ENCODE data around the gene GMDS. TPM values are rescaled to one million over a fixed set of nuclear protein-coding genes. Genes with fewer than 3 reads are reported as not detected.
A peak's percentile ranks its signal among the peaks of the same experiment; 100 is the strongest.

The GMDS gene
- total RNA-seq, 2 donors from 2014 or later, result 25.4 to 29.5 TPM

DNA sequence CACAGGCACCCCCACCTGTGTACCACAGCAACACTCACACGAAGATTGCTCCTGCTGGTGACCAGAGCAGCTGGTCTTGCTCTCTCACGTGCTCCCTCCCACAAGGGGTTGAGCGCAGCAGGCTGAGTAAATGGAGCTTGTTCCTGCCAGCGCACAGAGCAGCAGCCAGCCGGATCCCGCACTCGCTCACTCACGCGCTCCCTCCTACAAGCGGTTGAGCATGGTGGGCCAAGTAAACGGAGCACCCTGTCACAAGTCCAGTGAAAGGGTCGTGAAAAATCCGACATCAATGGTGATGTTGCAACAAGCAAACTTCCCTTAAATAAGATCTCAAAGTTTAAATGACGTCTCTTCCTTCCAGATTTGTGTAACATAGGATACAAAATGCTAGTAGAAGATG, 322.0 kb downstream of the GMDS start:
- 88 to 94% methylated on average over 7 to 14 of the region's 14 CpGs for WGBS, 2 experiments (ENCODE audit: insufficient coverage in 1 of 2, insufficient read length in 1 of 2)
- no peak for TF ChIP-seq CTCF (conservative IDR thresholded peaks at IDR 0.05)
- peaks cover 8% of the 10 kb centered on the region for H3K4me1 Mint-ChIP-seq

DNA sequence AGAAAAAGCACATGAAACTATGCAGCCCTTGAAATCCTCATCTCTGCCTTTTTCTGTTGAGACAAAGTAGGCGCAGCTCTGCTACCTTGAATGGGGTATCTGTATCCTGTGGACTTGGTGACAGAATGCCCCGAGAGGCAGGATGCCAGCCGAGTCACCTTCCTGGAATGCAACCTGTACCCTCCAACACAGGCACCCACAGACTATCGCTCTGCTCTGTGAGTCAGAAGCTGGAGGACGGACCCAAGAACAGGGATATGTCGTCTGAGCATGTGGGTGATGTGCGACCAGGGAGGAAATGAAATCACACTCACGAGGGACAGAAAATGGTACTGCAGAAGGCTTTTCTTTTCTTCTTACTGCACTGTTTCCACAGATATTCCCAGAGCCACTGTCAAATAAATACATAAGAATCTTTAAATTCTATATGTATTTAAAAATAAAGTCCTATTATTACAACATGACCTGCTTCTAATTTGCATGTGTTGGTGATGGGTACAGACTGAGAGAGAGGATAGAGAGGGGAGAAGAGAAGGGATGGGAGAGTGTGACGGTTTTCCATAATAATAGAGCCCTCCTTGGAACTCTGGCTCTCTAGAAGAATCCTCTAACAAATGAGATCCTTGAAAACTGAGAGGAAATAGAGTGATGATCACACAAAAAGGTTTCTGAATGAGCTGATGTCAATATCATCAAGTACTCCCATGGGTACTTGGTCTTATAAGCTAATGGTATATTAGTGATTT, 327.6 kb downstream of the GMDS start:
- peak; percentile 56 for DNase-seq
- H3K9ac ChIP-seq (ENCODE audit: extremely low read depth, low read length, poor library complexity, severe bottlenecking), result no peak overlapping the region
- H3K4me1 ChIP-seq (ENCODE audit: control insufficient read depth, insufficient read depth, low read length), result no peaks in the 10 kb centered on the region
- Mint-ChIP-seq H3K4me3 (no peak overlapping the region), H3K36me3 (ENCODE audit: low read depth) (peaks cover 3% of the 10 kb centered on the region), H3K9me3 (no peaks in the 10 kb centered on the region), H3K4me1 (peaks cover 8% of the 10 kb centered on the region), H3K27me3 (ENCODE audit: insufficient read depth) (no peaks in the 10 kb centered on the region), H3K27ac (no peak overlapping the region)
- TF ChIP-seq CTCF (conservative IDR thresholded peaks at IDR 0.05), result no peak
- no peaks in the 10 kb centered on the region for H3K27me3 ChIP-seq (ENCODE audit: control insufficient read depth, insufficient read depth, low read length, poor library complexity, severe bottlenecking)
- 81 to 86% methylated on average over 6 to 9 of the region's 9 CpGs for WGBS, 2 experiments (ENCODE audit: insufficient coverage in 1 of 2, insufficient read length in 1 of 2)
- no peaks in the 10 kb centered on the region for H3K36me3 ChIP-seq (ENCODE audit: control insufficient read depth, insufficient read depth, low read length)
- no peak overlapping the region for H3K27ac ChIP-seq (ENCODE audit: low read depth, low read length)
- H3K4me3 ChIP-seq (ENCODE audit: low read length), result no peak overlapping the region
- H3K9me3 ChIP-seq (ENCODE audit: control insufficient read depth, low read length), result no peaks in the 10 kb centered on the region

More for the DNA sequence above, 322.0 kb downstream of the GMDS start:
- no peaks in the 10 kb centered on the region for H3K27me3 Mint-ChIP-seq (ENCODE audit: insufficient read depth)
- no peak for DNase-seq
- no peak overlapping the region for H3K4me3 ChIP-seq (ENCODE audit: low read length)
- no peak overlapping the region for H3K9ac ChIP-seq (ENCODE audit: extremely low read depth, low read length, poor library complexity, severe bottlenecking)
- no peaks in the 10 kb centered on the region for H3K9me3 ChIP-seq (ENCODE audit: control insufficient read depth, low read length)
- no peaks in the 10 kb centered on the region for H3K36me3 ChIP-seq (ENCODE audit: control insufficient read depth, insufficient read depth, low read length)
- no peaks in the 10 kb centered on the region for H3K9me3 Mint-ChIP-seq
- H3K27ac ChIP-seq (ENCODE audit: low read depth, low read length), result no peak overlapping the region
- no peaks in the 10 kb centered on the region for H3K36me3 Mint-ChIP-seq (ENCODE audit: low read depth)
- no peaks in the 10 kb centered on the region for H3K27me3 ChIP-seq (ENCODE audit: control insufficient read depth, insufficient read depth, low read length, poor library complexity, severe bottlenecking)
- no peaks in the 10 kb centered on the region for H3K4me1 ChIP-seq (ENCODE audit: control insufficient read depth, insufficient read depth, low read length)
- H3K27ac Mint-ChIP-seq, result no peak overlapping the region
- no peak overlapping the region for H3K4me3 Mint-ChIP-seq

DNA sequence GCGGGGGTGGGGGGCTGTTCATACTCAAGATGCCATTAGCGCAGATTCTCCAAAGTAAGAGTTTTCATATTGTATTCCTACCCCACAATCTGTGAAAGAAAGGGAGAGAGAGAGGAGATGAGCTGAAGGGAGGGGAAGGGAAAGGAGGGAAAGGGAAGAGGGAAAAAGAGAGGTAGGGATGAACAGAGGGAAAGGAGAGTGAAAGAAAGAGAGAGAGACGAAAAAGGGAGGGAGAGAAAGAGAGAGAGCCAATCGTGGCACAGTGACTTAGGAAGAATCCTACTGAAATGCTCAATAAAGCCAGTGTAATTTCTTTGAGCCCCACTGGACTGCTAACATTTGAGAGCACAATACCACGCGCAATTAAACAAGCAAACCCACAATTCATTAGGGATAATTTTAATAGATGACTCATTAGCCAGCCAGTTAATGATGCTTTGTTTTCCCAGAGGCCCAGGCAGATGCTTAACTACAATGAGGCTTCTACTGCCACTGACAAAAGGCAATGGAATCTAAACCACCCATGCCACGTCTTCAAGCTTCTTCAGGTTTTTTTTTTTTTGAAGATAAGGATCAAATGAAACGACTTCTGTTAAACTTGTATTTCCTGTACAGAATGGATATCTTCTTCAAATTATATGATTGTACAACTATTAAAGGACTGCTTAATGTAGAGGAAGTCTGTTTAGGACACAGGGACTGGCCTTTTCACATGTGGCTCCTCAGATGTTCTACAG, 328.9 kb downstream of the GMDS start:
- H3K27ac Mint-ChIP-seq, result peak overlapping the region; percentile 15
- no peak for TF ChIP-seq CTCF (conservative IDR thresholded peaks at IDR 0.05)

More for the DNA sequence above, 328.9 kb downstream of the GMDS start:
- Histone ChIP-seq H3K27me3 (ENCODE audit: control insufficient read depth, insufficient read depth, low read length, poor library complexity, severe bottlenecking) (no peaks in the 10 kb centered on the region), H3K4me3 (ENCODE audit: low read length) (no peak overlapping the region), H3K27ac (ENCODE audit: low read depth, low read length) (no peak overlapping the region), H3K9me3 (ENCODE audit: control insufficient read depth, low read length) (no peaks in the 10 kb centered on the region), H3K4me1 (ENCODE audit: control insufficient read depth, insufficient read depth, low read length) (no peaks in the 10 kb centered on the region), H3K9ac (ENCODE audit: extremely low read depth, low read length, poor library complexity, severe bottlenecking) (no peak overlapping the region), H3K36me3 (ENCODE audit: control insufficient read depth, insufficient read depth, low read length) (no peaks in the 10 kb centered on the region)
- no peaks in the 10 kb centered on the region for H3K27me3 Mint-ChIP-seq (ENCODE audit: insufficient read depth)
- DNase-seq, result no peak
- no peak overlapping the region for H3K4me3 Mint-ChIP-seq
- H3K9me3 Mint-ChIP-seq, result no peaks in the 10 kb centered on the region
- H3K36me3 Mint-ChIP-seq (ENCODE audit: low read depth), result peaks cover 3% of the 10 kb centered on the region
- peaks cover 5% of the 10 kb centered on the region for H3K4me1 Mint-ChIP-seq
- 88 to 94% methylated on average over 4 to 8 of the region's 8 CpGs for WGBS, 2 experiments (ENCODE audit: insufficient coverage in 1 of 2, insufficient read length in 1 of 2)

All from endodermal cell (in vitro differentiated cells).